Measurements from ENCODE around the gene MGRN1. TPM values are rescaled to one million over a fixed set of nuclear protein-coding genes. Genes with fewer than 3 reads are reported as not detected.

MGRN1 gene
- total and polyA plus RNA-seq, 2 experiments from 2014 or later, result 29.2 to 30.8 TPM

DNA sequence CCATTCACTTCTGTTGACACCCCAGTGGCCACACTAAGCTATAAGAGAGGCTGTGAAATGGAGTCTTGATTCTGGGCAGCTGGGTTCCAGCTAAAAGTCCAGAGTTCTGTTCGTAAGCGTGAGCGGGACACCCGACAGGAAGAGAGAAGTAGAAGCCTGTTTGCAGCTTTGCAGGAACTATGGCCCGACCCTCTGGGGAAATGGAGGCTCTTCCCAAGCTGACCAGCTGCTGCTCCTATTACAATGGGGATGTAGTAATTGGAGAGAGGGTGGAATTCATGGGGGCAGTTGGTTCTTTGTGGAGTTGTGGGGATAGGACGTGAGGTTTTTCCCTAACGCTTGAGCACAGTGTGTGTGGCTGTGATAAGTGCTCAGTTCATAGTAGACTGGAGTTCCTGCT lies 38.3 kb upstream of the MGRN1 start:
- Histone ChIP-seq H3K27me3 (no peaks in the 10 kb centered on the region), H3K9me3 (ENCODE audit: low read depth) (no peaks in the 10 kb centered on the region), H3K79me2 (no peaks in the 10 kb centered on the region), H3K4me3 (no peak overlapping the region), H3K36me3 (replicated peaks; ENCODE audit: insufficient read depth, low read depth) (no peaks in the 10 kb centered on the region), H2AFZ (no peak overlapping the region), H3K4me1 (ENCODE audit: insufficient read depth) (no peaks in the 10 kb centered on the region), H3K27ac (no peak overlapping the region), H3K4me2 (no peak overlapping the region), H3K9me2 (replicated peaks; ENCODE audit: insufficient read depth) (no peaks in the 10 kb centered on the region), H4K20me1 (ENCODE audit: insufficient read depth, poor library complexity, severe bottlenecking) (no peaks in the 10 kb centered on the region)
- no peak for TF ChIP-seq EZH2 (IDR thresholded peaks at IDR 0.05; ENCODE audit: borderline replicate concordance)
- no peak for TF ChIP-seq EZH2phosphoT487 (IDR thresholded peaks at IDR 0.05; ENCODE audit: low read depth, severe bottlenecking, unreplicated experiment)
- TF ChIP-seq, protein P1, sequence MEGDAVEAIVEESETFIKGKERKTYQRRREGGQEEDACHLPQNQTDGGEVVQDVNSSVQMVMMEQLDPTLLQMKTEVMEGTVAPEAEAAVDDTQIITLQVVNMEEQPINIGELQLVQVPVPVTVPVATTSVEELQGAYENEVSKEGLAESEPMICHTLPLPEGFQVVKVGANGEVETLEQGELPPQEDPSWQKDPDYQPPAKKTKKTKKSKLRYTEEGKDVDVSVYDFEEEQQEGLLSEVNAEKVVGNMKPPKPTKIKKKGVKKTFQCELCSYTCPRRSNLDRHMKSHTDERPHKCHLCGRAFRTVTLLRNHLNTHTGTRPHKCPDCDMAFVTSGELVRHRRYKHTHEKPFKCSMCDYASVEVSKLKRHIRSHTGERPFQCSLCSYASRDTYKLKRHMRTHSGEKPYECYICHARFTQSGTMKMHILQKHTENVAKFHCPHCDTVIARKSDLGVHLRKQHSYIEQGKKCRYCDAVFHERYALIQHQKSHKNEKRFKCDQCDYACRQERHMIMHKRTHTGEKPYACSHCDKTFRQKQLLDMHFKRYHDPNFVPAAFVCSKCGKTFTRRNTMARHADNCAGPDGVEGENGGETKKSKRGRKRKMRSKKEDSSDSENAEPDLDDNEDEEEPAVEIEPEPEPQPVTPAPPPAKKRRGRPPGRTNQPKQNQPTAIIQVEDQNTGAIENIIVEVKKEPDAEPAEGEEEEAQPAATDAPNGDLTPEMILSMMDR (IDR thresholded peaks at IDR 0.05; ENCODE audit: poor library complexity), result no peak
- no peak for DNase-seq (ENCODE audit: low spot score)
- 81% methylated on average over 7 of the region's 7 CpGs for WGBS (ENCODE audit: low lambda C conversion rate, missing lambda C conversion rate)

- Histone ChIP-seq H3K4me2 (no peak overlapping the region), H4K20me1 (ENCODE audit: insufficient read depth, poor library complexity, severe bottlenecking) (no peaks in the 10 kb centered on the region), H2AFZ (no peak overlapping the region), H3K4me1 (ENCODE audit: insufficient read depth) (no peaks in the 10 kb centered on the region), H3K9me2 (replicated peaks; ENCODE audit: insufficient read depth) (no peaks in the 10 kb centered on the region), H3K4me3 (no peak overlapping the region), H3K36me3 (replicated peaks; ENCODE audit: insufficient read depth, low read depth) (no peaks in the 10 kb centered on the region), H3K9me3 (ENCODE audit: low read depth) (no peaks in the 10 kb centered on the region), H3K27ac (no peak overlapping the region), H3K27me3 (no peaks in the 10 kb centered on the region), H3K79me2 (no peaks in the 10 kb centered on the region)
- TF ChIP-seq, protein P1 (IDR thresholded peaks at IDR 0.05; ENCODE audit: poor library complexity), result no peak
- TF ChIP-seq EZH2phosphoT487 (IDR thresholded peaks at IDR 0.05; ENCODE audit: low read depth, severe bottlenecking, unreplicated experiment), result no peak
- no peak for TF ChIP-seq EZH2 (IDR thresholded peaks at IDR 0.05; ENCODE audit: borderline replicate concordance)
- DNase-seq (ENCODE audit: low spot score), result no peak
- WGBS (ENCODE audit: low lambda C conversion rate, missing lambda C conversion rate), result 77% methylated on average over 2 of the region's 2 CpGs
Observed at GRCh38 chr16:4588386-4588785, 36.2 kb upstream of the MGRN1 start.

DNA sequence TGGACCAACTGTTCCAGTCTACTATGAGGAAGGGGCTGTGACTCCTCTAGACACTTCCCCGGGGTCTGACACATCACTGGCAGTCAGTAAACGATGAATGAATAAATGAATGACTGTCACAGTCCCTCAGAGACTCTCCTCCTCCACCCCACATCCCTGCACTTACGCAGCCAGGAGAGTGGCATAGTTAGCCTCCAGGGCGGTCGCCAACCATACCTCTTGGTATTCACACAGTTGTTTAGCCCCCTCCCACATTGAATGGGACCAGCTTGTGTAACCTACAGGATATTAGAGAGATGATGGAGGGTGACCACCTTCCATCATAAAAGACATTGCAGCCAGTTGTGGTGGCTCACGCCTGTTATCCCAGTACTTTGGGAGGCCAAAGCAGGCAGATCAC lies 35.7 kb upstream of the MGRN1 start:
- Histone ChIP-seq H3K4me2 (no peak overlapping the region), H3K36me3 (replicated peaks; ENCODE audit: insufficient read depth, low read depth) (no peaks in the 10 kb centered on the region), H3K4me1 (ENCODE audit: insufficient read depth) (no peaks in the 10 kb centered on the region), H3K27me3 (no peaks in the 10 kb centered on the region), H4K20me1 (ENCODE audit: insufficient read depth, poor library complexity, severe bottlenecking) (no peaks in the 10 kb centered on the region), H2AFZ (no peak overlapping the region), H3K79me2 (no peaks in the 10 kb centered on the region), H3K27ac (no peak overlapping the region), H3K9me3 (ENCODE audit: low read depth) (no peaks in the 10 kb centered on the region), H3K4me3 (no peak overlapping the region), H3K9me2 (replicated peaks; ENCODE audit: insufficient read depth) (no peaks in the 10 kb centered on the region)
- no peak for DNase-seq (ENCODE audit: low spot score)
- 92% methylated on average over 6 of the region's 6 CpGs for WGBS (ENCODE audit: low lambda C conversion rate, missing lambda C conversion rate)
- TF ChIP-seq EZH2phosphoT487 (IDR thresholded peaks at IDR 0.05; ENCODE audit: low read depth, severe bottlenecking, unreplicated experiment) (no peak), EZH2 (IDR thresholded peaks at IDR 0.05; ENCODE audit: borderline replicate concordance) (no peak)
- TF ChIP-seq, protein P1 (IDR thresholded peaks at IDR 0.05; ENCODE audit: poor library complexity), result no peak

GRCh38 chr16:4591191-4591590 lies 33.4 kb upstream of the MGRN1 start:
- Histone ChIP-seq H3K9me2 (replicated peaks; ENCODE audit: insufficient read depth) (no peaks in the 10 kb centered on the region), H3K79me2 (no peaks in the 10 kb centered on the region), H3K9me3 (ENCODE audit: low read depth) (no peaks in the 10 kb centered on the region), H2AFZ (no peak overlapping the region), H3K4me1 (ENCODE audit: insufficient read depth) (no peaks in the 10 kb centered on the region), H3K4me3 (no peak overlapping the region), H4K20me1 (ENCODE audit: insufficient read depth, poor library complexity, severe bottlenecking) (no peaks in the 10 kb centered on the region), H3K4me2 (no peak overlapping the region), H3K27me3 (no peaks in the 10 kb centered on the region), H3K27ac (no peak overlapping the region), H3K36me3 (replicated peaks; ENCODE audit: insufficient read depth, low read depth) (no peaks in the 10 kb centered on the region)
- no peak for DNase-seq (ENCODE audit: low spot score)
- no peak for TF ChIP-seq EZH2 (IDR thresholded peaks at IDR 0.05; ENCODE audit: borderline replicate concordance)
- TF ChIP-seq EZH2phosphoT487 (IDR thresholded peaks at IDR 0.05; ENCODE audit: low read depth, severe bottlenecking, unreplicated experiment), result no peak
- TF ChIP-seq, protein P1 (IDR thresholded peaks at IDR 0.05; ENCODE audit: poor library complexity), result no peak
- WGBS (ENCODE audit: low lambda C conversion rate, missing lambda C conversion rate), result 83% methylated on average over 6 of the region's 6 CpGs

Data from hepatocyte (in vitro differentiated cells).